NCI-H1694 (cell line): ENCODE results near the gene OR2Z1.
"Not testable (repeated sequence)": the region's sequence is repeated elsewhere in the genome, so short reads cannot be mapped to it uniquely, and the experiment has no call there.

ENCODE experiments used
- DNase-seq: peaks from one replicate; lab custom pipeline; 2025; lab: John Stamatoyannopoulos, UW

OR2Z1 gene

DNA sequence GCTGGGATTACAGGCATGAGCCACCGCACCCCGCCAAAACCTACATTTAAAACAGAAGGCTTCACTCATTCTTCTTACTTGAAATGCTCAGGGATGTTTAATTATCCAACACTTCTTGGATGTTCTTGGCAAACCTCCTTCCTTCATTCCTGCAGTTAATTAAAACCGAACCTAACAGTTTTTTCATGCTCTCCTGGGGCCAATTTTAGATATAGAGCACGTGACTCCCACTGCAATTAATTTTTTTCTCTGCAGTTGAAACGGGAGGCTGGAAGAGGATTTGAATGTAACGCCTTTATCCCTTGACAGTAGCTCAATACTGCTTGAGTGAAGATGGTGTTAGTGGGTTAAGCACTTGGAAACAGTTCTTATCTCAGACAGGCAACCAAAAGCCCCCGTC, 18.2 kb upstream of the OR2Z1 start:
- no peak for DNase-seq

DNA sequence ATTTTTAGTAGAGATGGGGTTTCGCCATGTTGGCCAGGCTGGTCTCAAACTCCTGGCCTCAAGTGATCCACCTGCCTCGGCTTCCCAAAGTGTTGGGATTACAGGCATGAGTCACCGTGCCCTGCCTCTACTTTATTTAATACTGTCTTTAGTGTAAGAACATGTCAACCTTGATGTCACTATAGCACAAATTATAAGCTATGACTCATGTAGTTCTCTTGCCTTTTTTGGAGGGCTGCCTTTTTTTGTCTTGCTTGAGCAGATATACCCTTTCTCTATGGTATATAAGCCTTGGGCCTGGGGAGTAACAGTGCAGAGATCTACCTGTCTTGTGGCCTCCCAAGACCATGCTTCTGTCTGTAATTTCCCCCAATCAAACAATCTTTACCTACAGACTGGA, 16.1 kb upstream of the OR2Z1 start:
- DNase-seq, result not testable (repeated sequence)

DNA sequence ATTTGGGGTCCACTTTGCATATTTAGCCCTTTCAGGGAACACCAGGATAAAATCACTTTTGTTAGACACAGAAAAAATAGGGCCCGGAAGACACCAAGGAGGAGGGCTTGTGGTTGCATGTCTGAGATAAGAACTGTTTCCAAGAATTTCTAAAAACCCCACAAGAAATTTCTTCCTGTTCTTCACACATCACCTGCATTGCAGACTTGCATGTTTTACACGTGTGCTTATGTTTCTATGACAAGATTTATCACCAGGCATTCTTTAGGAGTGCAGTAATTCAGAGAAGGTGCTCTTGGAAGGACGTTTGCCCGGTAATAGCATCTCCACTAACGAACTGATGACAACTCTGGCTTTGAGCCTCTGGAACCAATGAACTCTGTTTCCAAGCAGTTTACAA, 15.7 kb upstream of the OR2Z1 start:
- DNase-seq, result no peak

DNA sequence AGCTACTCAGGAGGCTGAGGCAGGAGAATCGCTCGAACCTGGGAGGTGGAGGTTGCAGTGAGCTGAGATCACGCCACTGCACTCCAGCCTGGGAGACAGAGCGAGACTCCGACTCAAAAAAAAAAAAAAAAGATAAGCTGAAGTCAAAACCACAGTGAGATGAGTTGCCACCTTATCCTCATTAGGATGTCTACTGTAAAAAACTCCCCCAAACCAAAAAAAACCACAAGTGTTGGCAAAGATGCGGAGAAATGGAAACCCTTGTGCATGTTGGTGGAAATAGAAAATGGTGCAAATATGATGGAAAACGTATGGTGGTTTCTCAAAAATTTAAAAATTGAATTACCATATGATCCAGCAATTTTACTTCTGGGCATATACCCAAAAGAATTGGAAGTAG, 11.1 kb upstream of the OR2Z1 start:
- DNase-seq, result not testable (repeated sequence)

DNA sequence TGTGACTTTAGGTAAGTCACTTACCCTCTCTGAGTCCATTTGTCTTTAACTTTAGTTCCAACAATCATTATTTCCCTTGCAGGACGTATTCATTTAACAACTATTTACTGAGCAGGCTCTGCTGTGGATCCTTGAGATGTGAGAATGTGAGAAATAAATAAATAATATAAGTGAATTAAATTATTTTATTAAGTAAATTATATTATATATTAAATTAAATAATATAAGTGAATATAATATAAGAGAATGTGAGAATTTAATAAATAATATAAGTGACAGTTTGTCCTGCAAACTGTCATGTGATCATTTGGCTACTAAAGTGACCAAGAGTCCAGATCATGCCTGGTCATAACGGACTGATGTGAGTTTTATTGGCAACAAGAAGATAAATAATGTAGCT, 598 bp downstream of the OR2Z1 start:
- DNase-seq, result no peak

DNA sequence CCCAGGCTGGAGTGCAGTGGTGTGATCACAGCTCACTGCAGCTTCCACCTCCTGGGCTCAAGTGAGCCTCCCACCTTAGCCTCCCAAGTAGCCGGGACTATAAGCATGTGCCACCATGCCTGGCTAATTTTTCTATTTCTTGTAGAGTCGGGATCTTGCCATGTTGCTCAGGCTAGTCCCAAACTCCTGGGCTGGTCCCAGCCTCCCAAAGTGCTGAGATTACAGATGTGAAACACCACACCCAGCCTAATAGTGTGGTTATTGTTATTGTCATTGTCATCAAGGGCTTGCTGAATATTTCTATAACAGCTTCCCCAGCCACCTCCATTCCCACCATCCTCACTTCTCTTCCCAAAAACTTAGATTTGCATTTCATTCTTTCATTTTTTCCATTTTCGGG, 2.8 kb downstream of the OR2Z1 start:
- no peak for DNase-seq

DNA sequence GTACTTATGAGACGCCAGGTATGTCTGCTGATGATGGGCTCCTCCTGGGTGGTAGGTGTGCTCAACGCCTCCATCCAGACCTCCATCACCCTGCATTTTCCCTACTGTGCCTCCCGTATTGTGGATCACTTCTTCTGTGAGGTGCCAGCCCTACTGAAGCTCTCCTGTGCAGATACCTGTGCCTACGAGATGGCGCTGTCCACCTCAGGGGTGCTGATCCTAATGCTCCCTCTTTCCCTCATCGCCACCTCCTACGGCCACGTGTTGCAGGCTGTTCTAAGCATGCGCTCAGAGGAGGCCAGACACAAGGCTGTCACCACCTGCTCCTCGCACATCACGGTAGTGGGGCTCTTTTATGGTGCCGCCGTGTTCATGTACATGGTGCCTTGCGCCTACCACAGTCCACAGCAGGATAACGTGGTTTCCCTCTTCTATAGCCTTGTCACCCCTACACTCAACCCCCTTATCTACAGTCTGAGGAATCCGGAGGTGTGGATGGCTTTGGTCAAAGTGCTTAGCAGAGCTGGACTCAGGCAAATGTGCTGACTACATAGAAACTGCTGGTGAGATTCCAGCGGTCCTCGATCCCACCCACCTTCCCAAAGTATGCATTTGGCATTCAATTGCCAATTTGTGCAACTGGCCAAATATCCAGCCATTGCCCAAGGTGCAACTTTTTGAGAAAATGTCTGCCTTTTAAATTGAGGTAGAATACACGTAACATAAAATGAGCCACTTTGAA, 10.2 kb downstream of the OR2Z1 start:
- no peak for DNase-seq

DNA sequence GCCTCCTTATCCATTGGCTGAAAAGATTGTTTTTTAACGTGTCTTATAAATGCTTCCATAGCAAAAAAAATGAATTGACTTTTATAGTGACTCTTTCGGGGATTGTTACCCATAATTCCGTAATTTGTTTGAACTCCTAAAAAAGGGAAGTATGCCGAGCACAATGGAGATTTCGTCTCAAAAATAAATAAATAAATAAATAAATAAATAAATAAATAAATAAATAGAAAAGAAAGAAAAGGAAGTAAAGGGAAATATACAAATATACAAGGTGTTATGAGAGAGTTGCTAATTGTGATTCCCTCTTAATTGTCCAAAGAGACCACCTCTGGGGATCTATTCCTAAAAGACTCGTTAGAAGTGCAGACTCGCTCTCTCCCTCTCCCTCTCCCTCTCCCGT, 16.9 kb downstream of the OR2Z1 start:
- no peak for DNase-seq

DNA sequence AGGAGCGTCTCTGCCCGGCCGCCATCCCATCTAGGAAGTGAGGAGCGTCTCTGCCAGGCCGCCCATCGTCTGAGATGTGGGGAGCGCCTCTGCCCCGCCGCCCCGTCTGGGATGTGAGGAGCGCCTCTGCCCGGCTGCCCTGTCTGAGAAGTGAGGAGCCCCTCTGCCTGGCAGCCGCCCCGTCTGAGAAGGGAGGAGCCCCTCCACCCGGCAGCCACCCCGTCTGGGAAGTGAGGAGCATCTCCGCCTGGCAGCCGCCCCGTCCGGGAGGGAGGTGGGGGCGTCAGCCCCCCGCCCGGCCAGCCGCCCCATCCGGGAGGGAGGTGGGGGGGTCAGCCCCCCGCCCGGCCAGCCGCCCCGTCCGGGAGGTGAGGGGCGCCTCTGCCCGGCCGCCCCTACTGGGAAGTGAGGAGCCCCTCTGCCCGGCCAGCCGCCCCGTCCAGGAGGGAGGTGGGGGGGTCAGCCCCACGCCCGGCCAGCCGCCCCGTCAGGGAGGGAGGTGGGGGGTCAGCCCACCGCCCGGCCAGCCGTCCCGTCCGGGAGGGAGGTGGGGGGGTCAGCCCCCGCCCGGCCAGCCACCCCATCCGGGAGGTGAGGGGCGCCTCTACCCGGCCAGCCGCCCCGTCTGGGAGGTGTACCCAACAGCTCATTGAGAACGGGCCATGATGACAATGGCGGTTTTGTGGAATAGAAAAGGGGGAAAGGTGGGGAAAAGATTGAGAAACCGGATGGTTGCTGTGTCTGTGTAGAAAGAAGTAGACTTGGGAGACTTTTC, 18.0 kb downstream of the OR2Z1 start:
- DNase-seq, result not testable (repeated sequence)

DNA sequence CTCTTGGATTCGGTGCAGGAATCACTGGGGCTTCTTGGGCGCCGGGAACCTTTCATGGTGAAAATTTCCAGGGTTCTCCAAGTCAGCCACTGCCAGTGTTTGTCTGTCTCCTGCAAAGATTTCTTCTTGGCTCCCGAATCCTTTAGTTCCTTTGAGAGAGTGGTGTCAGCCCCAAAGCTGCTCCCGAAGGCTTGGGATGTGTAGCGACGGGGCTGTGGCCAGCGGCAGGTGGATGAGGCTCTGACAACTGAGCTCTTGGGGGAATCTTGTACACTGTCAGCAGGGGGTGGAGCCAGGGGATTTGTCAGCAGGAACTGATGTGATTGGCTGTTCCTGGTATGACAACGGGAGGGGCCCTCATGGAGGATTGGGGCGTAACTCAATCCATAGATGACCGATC, 45.8 kb downstream of the OR2Z1 start:
- DNase-seq, result not testable (repeated sequence)

DNA sequence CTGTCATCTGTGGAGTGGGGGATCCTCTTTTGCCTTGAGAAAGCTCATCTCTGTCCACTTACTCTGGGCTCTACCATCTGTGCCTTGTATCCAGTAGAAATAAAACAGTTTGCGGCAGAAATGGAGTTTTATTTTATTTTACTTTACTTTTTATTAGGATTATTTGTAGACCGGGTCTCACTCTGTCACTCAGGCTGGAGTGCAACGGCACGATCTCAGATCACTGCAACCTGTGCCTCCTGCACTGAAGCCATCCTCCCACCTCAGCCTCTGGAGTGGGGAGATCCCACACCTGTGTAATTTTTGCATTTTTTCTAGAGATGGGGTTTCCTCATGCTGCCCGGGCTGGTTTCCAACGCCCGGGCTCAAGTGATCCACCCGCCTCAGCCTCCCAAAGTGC, 47.8 kb downstream of the OR2Z1 start:
- DNase-seq, result not testable (repeated sequence)

DNA sequence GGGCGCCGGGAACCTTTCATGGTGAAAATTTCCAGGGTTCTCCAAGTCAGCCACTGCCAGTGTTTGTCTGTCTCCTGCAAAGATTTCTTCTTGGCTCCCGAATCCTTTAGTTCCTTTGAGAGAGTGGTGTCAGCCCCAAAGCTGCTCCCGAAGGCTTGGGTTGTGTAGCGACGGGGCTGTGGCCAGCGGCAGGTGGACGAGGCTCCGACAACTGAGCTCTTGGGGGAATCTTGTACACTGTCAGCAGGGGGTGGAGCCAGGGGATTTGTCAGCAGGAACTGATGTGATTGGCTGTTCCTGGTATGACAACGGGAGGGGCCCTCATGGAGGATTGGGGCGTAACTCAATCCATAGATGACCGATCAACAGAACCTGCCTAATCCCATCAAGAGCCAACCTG, 52.2 kb downstream of the OR2Z1 start:
- not testable (repeated sequence) for DNase-seq
